ENCODE data around the gene NCKAP5L. TPM values are rescaled to one million over a fixed set of nuclear protein-coding genes. Genes with fewer than 3 reads are reported as not detected.

The NCKAP5L gene
- total and polyA plus RNA-seq, 3 donors from 2014 or later = 22.0 to 79.7 (median 63.5) TPM

DNA sequence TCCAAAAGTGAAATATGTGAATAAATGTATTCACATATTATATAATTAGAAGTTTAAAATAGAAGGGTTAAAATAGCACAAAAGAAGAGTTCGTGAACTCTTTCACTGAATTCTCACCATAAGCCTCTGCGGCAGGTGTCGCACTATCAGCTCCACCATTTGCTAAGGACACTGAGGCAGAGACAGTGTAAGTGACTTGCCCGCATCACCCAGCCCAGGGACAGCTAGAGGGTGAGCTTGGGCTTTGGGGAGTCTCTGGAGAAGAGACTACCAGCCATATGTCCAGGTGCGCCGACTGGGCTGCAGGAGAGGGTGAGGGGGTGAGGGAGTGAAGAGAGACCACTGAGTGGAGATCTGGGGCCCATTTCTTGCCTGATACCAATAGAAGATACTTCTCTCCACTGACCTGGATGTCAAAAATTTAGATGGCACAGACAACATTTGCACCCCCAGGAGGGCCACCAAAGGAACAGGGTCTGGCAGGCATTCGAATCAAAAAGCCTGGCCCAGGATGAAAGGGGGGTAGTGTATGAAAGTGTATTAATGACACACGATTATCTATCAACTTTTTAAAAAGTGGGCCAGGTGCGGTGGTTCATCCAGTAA lies 47.0 kb upstream of the NCKAP5L start:
- intact Hi-C loops (cut with DNase I; ENCODE audit: low total_unique reads) = no loop called here
- no peaks in the 10 kb centered on the region for H3K27me3 ChIP-seq
- no peak for TF ChIP-seq POLR2A (IDR thresholded peaks at IDR 0.05)
- TF ChIP-seq, protein P1, sequence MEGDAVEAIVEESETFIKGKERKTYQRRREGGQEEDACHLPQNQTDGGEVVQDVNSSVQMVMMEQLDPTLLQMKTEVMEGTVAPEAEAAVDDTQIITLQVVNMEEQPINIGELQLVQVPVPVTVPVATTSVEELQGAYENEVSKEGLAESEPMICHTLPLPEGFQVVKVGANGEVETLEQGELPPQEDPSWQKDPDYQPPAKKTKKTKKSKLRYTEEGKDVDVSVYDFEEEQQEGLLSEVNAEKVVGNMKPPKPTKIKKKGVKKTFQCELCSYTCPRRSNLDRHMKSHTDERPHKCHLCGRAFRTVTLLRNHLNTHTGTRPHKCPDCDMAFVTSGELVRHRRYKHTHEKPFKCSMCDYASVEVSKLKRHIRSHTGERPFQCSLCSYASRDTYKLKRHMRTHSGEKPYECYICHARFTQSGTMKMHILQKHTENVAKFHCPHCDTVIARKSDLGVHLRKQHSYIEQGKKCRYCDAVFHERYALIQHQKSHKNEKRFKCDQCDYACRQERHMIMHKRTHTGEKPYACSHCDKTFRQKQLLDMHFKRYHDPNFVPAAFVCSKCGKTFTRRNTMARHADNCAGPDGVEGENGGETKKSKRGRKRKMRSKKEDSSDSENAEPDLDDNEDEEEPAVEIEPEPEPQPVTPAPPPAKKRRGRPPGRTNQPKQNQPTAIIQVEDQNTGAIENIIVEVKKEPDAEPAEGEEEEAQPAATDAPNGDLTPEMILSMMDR (IDR thresholded peaks at IDR 0.05) = no peak
- H3K4me1 ChIP-seq = no peaks in the 10 kb centered on the region
- H3K9me3 ChIP-seq = no peaks in the 10 kb centered on the region
- DNase-seq = no peak
- H3K4me3 ChIP-seq = no peak overlapping the region
- no peaks in the 10 kb centered on the region for H3K36me3 ChIP-seq (ENCODE audit: low read depth, missing control alignments)
- H3K27ac ChIP-seq = no peak overlapping the region
- 91 to 92% methylated on average over 9 of the region's 9 CpGs for WGBS, 2 donors

DNA sequence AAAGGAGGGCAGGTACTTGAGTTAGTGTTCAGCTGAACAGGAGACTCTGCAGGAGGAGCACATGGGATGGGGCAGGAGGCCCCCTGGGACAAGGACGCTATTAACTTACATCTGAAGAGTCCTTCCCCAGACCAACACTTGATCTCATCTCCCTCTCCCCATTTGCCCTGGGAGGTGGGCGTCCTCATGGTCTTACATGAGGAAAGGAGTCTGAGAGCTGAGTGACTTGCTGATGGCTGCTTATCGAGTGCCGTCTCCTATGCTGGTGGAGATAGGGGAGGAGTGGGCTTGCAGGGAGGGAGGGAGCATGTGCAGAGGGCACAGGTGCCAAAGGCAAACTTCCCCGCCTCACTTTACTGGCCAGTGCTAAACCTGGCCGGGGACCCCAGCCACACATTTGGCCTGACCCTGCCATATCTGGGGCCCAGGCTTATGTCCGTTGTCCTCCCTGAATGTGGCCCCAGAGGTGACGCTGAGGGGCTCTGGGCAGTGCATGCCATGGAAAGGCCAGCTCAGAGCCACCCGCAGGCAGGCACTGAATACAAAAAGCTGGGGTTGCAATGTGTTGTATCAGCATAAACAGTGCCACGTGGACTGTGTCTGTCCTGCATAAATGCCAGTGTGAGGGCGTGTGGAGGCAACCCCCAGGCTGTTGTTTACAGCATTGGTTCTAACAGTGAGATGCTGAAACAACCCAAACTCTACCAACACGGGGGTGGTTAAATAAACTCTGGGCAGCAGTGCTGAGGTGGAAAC lies 46.1 kb upstream of the NCKAP5L start:
- WGBS, 2 donors = 79 to 84% methylated on average over 5 to 12 of the region's 12 CpGs
- DNase-seq = no peak
- Histone ChIP-seq H3K27ac (no peak overlapping the region), H3K4me1 (peaks cover 8% of the 10 kb centered on the region), H3K4me3 (no peak overlapping the region), H3K27me3 (no peaks in the 10 kb centered on the region), H3K9me3 (no peaks in the 10 kb centered on the region), H3K36me3 (ENCODE audit: low read depth, missing control alignments) (no peaks in the 10 kb centered on the region)
- TF ChIP-seq POLR2A (IDR thresholded peaks at IDR 0.05) = no peak
- TF ChIP-seq, protein P1 (IDR thresholded peaks at IDR 0.05) = no peak
- intact Hi-C loops (cut with DNase I; ENCODE audit: low total_unique reads) = no loop called here

DNA sequence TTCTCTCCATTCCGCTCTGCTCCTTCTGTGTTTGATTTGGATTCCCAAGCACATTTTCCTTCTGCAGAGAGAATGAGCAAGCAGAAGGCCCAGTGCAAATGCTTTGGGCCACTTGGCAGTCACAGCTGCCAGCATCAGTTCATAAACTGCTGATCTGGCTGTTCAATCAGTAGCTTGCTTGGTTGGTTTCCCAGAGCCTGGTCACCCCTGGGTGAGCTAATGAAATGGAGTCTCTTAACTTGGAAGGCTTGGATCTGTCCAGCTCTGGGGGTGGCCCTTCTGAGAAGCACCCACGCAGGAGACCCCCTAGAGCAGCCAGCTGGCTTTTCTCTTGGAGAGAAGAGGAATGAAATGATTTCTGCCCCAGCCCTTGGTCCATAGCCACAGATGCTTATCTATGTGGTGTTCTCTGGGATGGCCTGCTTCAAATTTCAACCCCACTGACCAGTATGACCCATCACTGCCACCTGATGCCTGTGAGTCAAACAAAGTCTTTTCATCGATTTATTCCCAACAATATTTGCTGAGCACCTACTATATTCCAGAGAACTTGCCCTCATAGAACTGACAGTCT lies 45.2 kb upstream of the NCKAP5L start:
- intact Hi-C loops (cut with DNase I; ENCODE audit: low total_unique reads) = no loop called here

DNA sequence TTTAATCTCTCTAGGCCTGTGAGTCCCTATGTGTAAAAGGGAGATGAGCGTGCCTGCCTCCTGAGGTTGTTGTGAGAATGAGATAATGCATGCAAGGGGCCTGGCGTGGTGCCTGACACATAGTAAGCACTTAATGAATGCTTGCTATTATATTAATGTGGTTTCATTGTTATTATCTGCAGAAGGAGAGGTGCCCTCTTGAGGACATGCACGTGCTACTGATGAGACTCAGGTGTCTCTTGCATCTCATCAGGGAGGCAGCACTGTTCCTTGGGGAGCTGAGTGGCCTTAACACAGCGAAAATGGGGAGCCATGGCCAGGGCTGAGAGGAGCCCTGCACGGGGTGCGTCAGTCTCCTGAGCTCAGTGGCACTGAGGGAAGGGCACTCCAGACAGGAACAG lies 44.6 kb upstream of the NCKAP5L start:
- intact Hi-C loops (cut with DNase I; ENCODE audit: low total_unique reads) = no loop called here
- 66 to 85% methylated on average over 6 of the region's 6 CpGs for WGBS, 2 donors
- DNase-seq = peak; percentile 29
- no peaks in the 10 kb centered on the region for H3K27me3 ChIP-seq
- H3K36me3 ChIP-seq (ENCODE audit: low read depth, missing control alignments) = no peaks in the 10 kb centered on the region
- H3K27ac ChIP-seq = no peak overlapping the region
- H3K4me3 ChIP-seq = no peak overlapping the region
- H3K9me3 ChIP-seq = no peaks in the 10 kb centered on the region
- peaks cover 24% of the 10 kb centered on the region for H3K4me1 ChIP-seq
- no peak for TF ChIP-seq POLR2A (IDR thresholded peaks at IDR 0.05)
- TF ChIP-seq, protein P1 (IDR thresholded peaks at IDR 0.05) = no peak

More for the DNA sequence above, 45.2 kb upstream of the NCKAP5L start:
- DNase-seq = no peak
- H3K27me3 ChIP-seq = no peaks in the 10 kb centered on the region
- no peak overlapping the region for H3K27ac ChIP-seq
- WGBS, 2 donors = 80 to 91% methylated on average over 2 to 3 of the region's 3 CpGs
- H3K36me3 ChIP-seq (ENCODE audit: low read depth, missing control alignments) = no peaks in the 10 kb centered on the region
- TF ChIP-seq, protein P1 (IDR thresholded peaks at IDR 0.05) = no peak
- TF ChIP-seq POLR2A (IDR thresholded peaks at IDR 0.05) = no peak
- H3K4me3 ChIP-seq = no peak overlapping the region
- H3K4me1 ChIP-seq = peaks cover 17% of the 10 kb centered on the region
- H3K9me3 ChIP-seq = no peaks in the 10 kb centered on the region

Data from testis (tissue), 3 donors.